Bone marrow (tissue), 2 donors: ENCODE results near the gene SPAG7.

ENCODE experiments used
- DNase-seq, 2 donors: peaks; one replicate each; lab custom pipeline; 2025; lab: John Stamatoyannopoulos, UW

The SPAG7 gene

DNA sequence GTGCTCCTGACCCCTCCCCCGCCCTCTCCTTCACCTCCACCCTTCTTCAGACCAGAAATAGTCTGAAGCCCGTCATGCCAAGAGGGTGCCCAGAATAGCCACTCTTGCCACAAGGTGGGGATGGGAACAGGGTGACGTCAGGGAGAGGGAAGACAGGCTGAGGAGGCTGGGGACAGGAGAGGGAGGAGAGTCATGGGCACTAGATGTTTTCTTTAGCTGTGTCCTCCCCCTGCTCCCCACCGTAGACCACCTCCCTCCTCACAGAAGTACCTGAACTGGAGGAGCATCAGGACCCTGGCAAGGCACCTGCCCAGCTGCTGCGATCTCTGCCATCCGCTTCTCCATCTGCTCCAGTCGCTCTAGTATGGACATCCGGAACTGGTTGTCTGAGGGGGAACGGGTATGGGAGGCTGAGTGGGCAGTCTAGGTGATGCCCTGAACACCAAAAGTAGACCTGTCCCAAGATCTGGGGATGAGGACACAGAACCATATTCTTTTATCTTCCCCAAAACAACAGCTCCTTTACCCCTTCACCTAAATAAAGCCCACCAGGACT, 6.6 kb upstream of the SPAG7 start:
- DNase-seq = no peak

DNA sequence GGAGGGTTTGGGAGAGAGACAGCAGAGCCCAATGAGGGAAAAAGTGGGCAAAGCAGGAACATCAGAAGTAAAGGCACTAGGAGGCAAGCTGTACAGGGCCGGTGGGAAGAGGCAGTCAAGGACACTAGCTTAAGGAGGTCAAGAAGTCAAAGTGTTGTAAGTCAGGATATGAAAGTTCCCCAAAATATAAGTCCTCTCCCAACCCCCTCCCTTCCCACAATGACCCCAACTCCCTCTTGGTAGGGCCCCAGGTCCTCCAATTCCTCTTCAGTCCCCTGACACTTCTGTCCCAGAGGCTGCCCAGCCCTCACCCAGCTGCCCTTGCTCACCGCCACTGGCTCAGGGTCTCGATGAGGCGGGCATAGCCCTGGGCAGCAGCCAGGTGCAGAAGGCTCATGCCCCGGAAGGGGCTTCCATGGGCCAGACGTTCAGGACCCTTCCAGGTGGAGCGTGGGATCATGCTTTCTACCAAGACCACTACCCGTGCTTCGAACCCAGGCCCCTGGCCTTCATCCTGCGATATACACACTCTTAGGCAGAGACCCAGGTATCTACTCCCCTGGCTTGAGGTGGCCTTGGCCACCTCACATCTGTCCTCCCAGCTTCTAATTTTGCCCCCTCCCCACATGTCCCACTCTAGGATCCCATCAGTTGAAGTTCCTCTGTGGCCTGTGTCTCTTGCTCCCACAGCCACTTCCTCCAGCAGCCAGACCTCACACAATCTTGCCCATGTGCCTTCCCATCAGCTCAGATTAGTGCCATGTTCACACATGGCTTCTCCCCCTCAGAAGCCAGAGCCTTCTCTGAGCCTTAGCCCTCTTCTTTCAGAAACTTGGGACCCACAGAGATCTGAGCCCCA, 5.9 kb upstream of the SPAG7 start:
- DNase-seq = no peak

DNA sequence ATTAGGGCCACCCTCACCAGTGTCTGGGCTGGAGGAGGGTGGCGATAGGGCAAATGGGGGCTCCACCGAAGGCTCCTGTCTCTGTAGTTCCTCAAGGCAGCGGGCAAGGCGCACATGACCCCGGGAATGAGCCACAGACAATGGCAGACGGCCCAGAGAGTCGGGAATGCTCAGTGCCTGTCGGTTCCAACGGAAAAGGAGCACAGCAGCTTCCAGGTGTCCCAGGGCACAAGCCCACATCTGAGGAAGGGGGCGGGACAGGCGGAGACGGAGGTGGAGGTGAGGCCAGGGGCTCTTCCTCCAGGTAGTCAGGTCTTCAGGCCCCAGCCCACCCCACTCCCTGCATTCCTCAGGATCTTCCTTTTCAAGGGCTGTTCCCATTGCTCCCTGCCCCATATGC, 5.1 kb upstream of the SPAG7 start:
- DNase-seq = no peak

DNA sequence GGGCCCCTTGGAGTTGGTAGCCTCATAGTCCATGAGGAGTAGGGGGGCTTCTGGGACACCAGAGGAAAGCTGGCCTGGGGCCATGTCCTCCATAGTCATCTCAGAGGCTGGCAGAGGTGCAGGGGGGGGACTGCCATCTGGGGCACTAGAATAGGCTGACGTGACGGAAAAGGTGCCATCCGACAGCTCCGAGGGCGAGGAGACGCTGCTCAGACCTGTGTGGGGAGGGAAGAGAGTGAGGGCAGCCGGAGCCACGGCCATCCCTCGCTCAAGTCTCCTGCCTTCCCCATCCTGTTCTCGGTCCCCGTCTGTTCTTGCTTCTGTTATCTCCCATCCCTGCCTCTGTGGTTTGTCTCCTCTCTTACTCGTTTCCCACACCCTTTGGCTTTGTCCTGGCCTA, 4.7 kb upstream of the SPAG7 start:
- DNase-seq = no peak

DNA sequence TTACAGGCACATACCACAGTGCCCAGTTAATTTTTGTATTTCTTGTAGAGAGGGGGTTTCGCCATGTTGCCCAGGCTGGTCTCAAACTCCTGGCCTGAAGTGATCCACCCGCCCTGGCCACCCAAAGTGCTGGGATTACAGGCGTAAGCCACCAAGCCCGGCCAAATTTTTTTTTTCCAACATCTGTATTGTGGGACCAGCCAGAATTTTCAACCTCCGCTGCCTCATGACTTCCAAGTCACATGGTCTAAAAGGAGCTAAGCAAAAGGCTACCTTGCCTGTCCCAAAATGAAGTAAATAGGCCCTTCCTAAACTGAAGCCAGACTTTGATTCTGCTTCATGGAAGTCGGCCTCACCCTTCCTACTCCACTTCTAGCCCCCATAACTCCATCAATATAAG, 4.2 kb upstream of the SPAG7 start:
- no peak for DNase-seq

DNA sequence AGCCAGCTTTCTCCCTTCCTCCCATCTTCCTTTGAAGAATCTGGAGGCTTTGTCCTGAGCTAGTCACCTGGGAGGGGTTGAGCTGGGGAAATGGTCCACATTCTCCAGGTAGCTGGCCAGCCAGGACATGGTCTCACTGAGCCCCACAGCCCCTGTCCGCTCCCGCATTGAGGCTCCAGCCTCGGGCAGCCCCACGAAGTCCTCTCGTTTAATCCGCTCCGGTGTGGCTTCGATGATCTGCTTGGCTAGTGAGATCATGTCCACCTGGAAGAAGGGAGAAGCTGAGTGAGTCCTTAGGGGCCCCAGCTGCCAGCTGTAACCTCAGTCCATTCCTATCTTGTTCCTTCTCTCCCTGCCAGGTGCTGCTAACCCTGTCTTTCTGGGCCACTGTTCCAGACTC, 2.7 kb upstream of the SPAG7 start:
- no peak for DNase-seq

DNA sequence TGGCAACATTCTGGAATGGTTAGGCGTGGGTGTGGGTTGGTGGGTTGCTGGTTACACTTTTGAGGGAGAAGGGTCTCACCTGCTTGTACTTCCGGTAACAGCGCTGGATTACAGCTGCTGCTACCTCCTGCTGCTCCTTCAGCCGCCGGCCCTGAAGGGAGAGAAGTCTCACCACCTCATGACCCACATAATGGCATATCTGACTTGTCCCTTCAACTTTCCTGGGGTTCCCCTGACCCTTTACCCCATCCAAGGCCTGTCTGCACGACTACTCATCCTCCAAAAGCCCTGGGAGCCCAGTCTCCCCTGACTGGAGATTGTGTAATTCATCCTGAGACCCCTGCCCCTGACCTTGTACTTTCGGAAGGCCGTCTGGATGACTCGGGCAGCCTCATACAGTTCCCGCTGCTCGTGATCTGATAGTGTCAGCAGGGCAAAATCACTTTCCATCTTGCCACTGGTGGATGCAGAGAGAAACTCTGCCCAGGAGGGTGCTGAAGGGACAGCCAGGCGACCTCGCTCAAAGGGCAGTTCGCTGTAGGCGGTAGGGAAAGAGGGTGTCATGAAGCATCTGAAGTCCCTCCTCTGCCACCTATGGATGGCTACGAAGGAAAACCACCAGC, 2.0 kb upstream of the SPAG7 start:
- DNase-seq = no peak

DNA sequence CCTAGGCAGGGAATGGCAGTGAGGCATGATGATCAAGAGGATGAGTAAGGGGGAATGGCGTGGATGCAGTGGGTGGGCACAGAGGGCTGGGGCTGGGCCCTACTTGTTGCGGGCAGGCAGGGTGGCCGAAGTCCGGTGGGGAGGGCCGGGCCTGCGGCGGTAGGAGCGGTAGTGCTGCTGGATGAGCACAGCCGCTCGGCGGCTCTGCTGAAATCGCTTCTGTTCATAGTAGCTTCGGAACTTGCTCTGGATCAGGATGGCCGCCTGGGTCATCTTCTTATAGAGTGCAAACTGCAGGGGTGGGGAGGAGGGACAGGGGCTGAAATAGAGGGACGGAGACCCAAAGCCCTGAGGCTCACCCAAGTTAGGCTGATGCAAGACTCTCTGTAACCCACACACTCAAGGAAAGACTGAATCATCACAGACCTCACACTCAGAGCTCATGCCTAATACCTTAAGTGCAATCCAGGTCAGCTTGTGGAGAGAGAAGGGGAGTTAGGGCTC, 1.5 kb upstream of the SPAG7 start:
- peak in 1 of 2 donors; percentile 6 for DNase-seq

DNA sequence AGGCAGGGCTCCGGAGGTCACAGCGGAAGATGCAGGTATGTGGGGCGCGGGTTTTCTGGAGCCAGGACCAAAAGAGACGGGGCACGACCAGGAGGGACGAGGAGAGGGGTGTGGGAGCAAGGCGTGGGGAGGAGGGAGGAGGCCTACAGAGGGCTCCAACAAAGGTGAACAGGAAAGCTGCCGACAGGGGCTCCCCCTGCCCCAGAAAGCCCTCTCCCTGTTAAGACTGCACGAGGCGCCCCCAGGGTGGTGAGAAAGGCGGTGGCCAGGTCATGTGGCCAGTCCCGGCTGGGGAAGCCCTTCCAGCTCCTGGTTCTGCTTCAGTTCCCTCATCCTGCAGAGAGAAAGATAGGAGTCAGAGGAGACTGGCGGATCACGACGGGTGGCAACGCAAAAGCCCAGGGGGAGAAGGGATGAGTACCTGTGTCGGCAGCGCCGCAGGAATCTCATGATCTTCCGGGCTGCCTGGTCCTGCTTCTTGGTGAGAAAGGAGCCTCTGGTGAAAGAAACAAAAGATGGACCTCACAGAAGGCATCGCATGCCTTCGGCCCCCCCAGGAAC, 949 bp upstream of the SPAG7 start:
- DNase-seq = no peak

DNA sequence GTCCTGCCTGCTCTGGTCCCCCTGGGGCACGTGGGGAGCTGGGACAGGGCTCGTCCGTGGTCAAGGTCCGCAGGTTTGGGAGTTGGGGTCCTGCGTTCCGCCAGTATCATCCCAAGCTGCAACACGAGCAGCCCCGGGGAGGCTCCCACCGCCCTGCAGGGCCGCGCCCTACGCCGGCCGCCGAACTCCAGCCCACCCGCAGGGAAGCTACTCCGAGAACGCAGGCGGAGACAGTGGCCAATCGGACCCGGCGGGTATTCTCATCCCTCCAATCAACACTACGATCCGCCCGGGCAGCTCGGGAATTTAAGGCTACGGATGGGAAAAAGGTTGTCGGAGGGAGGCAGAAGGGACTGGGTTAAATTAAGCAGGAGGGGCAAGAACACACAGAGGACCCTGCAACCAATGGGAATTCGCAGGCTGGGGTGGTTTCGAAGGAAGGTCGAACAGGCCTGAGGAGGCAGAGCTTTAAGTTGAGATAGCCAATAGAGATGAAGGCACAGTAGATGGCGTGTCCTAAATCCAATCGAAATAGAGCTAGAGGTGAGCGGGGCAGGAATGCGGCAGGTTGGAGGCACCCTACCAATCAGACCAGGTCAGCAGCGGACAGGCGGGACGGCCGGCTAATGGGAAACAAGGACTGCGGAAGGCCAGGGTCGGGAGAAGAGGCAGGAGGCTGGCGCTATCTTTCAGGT, 626 bp downstream of the SPAG7 start:
- DNase-seq = peak in 1 of 2 donors; percentile 100

DNA sequence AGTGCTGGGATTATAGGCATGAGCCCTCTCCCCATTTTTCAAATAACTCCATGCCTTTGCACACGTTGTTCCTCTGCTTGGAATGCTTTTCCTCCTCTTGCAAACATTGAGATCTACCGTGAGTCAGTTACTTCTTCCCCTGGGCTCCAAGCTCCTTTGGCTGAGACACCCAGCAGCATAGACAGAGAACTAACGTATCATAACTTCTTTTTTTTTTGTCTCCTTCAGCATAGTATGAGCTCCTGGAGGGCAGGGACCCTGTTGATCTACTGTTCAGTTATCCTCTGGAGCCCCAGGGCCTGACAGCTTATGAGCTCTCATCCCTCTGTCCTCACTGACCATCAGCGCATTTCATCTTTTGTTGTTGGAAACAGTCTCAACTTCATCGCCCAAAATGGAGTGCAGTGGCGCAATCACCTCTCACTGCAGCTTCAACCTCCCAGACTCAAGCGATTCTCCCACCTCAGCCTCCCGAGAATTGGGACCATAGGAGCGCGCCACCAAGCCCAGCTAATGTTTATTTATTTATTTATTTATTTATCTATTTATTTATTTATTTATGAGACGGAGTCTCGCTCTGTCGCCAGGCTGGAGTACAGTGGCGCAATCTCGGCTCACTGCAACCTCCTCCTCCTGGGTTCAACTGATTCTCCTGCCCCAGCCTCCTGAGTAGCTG, 2.2 kb downstream of the SPAG7 start:
- no peak for DNase-seq

DNA sequence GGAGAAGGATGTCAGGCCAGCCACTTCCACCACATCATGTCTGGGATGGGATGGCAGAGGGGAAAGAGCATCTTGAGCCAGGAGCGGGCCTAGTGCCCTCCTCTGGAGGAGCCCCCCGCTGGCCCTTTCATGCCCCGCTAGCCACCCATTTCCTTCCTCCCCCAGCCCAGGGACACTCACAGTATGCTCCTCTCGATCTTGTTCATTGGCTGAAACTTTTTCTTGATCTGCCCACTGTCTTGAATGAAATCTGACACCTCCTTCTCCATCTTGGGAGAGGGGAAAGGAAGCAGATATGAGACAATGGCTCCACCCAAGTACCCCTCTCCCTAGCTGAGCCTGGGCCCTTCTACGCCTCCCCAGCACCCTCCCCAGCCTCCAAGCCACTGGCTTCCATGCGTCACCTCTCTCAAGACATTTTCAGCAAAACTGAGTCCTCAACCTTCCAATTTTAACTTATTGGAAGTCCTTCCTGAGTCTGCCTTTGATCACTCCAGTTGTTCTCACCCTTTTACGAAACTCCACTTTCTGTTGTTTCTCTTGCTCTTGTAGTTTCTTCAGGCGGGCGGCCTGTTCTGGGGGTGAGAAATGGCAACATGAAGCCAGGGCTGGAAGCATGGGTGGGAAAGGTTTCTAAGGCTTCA, 7.2 kb downstream of the SPAG7 start:
- DNase-seq = no peak

DNA sequence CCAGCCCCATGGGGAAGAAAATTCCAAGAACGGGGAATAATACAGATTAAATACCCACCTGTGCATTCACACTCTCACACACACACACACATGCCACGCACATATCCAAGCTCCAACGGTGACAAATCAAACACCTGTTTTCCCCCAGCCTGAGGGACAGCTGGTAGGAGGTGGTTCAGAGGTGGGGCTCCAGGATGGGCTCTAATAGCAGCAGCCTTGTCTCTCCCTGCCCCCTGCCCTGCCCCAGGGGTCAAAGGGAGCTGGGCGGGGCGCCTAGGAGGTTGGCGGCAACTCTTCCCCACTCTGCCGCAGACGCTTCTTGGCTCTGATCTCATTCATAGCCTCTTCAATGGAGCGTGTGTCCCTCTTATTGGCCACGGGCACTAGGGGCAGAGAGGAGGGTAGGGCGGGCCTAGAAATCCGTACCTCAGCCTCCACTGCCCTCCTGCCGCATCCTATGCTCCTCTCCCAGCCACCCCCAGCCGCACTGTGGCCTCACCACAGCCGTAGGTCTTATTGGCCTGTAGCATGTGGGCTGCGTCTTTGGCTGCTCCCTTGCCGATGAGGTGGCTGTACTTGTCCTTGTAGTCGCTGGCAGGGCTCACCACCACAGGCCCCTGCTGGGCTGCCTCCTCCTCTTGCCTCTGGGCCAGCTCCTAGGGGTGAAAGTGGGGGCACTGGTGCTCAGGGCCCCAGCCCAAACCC, 8.2 kb downstream of the SPAG7 start:
- DNase-seq = no peak

DNA sequence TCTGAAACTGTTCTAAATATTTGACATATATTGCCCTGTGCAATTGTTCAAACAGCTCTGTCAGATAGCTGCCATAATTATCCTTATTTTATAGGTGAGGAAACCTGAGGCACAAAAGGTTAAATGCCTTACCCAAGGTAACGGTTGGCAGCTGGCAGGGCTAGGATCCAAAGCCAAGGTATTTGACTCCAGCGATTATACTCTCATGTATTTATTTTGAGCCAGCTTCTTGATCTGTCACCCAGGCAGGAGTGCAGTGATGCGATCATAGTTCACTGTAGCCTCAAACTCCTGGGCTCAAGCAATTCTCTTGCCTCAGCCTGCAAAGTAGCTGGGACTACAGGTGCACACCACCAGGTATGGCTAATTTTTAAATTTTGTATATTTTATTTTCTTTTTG, 9.5 kb downstream of the SPAG7 start:
- DNase-seq = no peak

DNA sequence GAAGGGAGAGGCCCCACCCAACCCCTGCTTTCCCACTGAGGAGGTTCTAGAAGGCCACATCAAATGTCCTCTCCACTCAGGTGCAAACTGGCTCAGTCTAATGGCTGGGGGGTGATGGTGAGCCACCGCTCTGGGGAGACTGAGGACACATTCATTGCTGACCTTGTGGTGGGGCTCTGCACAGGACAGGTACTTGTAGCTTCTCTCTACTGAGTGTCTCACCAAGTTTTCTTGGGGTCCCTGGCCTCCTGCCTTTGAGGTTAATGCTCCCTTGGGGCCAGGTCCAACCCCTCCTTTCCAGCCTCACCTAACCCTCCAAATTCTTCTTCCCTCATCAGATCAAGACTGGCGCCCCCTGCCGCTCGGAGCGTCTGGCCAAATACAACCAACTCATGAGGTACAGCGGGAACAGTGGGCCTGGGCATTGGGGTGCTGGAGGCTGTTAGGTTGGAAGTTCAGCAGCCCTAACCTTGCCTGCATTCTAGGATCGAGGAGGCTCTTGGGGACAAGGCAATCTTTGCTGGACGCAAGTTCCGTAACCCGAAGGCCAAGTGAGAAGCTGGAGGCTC, 11.0 kb downstream of the SPAG7 start:
- no peak for DNase-seq

DNA sequence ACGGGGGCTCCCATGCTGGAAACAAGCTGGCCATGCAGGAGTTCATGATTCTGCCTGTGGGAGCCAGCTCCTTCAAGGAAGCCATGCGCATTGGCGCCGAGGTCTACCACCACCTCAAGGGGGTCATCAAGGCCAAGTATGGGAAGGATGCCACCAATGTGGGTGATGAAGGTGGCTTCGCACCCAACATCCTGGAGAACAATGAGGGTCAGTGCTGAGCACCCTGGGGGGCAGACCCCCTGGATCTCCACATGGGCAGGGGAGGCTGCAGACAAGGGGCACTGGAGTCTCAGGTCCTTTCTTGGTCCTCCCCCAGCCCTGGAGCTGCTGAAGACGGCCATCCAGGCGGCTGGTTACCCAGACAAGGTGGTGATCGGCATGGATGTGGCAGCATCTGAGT, 12.5 kb downstream of the SPAG7 start:
- DNase-seq = no peak

DNA sequence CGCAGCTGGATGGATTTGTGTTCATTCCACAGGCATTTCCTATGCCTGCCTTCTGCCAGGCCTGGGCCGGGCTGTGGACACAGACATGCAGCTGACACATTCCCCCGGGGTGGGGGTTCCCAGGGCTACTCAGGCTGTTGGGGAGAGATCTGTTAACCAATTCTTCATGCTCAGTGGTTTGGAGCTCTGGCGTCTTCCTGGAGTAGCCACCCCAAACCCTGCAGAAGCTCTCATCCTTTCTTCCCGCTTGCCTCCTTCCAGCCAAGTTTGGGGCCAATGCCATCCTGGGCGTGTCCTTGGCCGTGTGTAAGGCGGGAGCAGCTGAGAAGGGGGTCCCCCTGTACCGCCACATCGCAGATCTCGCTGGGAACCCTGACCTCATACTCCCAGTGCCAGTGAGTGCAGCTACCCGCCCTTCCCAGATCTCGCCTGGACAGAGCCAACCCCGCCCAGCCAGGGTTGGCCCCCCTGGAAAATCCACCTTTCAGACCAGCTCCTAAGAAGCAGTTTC, 14.1 kb downstream of the SPAG7 start:
- no peak for DNase-seq

DNA sequence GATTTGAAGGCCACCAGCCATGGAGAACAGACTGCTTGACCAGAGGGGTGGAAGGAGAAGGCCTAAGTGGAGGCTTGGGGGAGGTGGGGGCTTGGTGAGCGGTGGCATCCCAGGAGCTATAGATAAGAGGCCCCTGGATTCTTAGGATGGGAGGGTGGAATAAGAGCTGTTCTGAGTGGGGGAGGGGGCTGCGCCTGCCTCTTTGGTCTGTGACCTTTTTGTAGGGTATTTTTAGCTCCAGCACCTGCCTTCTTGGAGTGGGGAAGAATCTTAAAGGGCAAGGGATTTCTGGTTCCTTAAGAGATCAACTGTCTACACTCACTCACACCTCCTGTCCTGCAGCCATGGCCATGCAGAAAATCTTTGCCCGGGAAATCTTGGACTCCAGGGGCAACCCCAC, 16.1 kb downstream of the SPAG7 start:
- DNase-seq = no peak

DNA sequence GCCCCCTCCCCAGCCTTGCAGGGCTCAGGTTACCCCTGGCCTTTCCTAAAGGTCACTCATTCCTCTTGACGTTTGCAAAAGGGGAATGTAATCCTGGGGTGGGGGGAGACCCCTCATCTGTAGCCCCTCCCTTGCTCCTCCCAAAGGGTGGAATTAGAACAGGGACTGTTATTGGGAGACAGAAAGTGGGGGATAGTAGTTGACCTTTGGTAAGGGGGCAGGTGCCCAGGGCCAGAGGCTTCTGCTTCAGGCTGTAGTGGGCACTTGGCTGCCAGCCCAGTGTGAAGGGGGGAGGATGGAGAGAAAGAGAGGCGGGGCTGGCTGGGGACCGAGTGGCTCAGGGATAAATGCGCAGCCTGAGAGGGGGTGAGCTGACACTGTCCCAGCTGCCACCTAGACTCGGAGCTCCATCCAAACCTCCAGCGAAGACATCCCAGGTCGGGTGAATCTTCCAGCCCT, 16.8 kb downstream of the SPAG7 start, which contains the start of gene ENO3:
TSS of gene ENO3 (plus strand) at position 374 of the 459 bp plus-strand sequence. CDS start 711 bp downstream, outside the sequence.
- no peak for DNase-seq
